Measurements from ENCODE around the gene IZUMO1.

GRCh38 chr19:48770266-48770665 is 23.6 kb upstream of the IZUMO1 start:
- no peak for TF ChIP-seq EZH2 (IDR thresholded peaks at IDR 0.05; ENCODE audit: insufficient read depth, poor library complexity, severe bottlenecking)
- TF ChIP-seq EZH2phosphoT487 (IDR thresholded peaks at IDR 0.05; ENCODE audit: insufficient read depth, low read depth), result no peak

Data from GM23248 (cell line).